ENCODE measurements around the gene PPP1R9A. TPM values are rescaled to one million over a fixed set of nuclear protein-coding genes. Genes with fewer than 3 reads are reported as not detected.

PPP1R9A gene
- total RNA-seq, 1 donor from 2014 or later: 1.5 TPM

GRCh38 chr7:95250571-95250970, 343.2 kb downstream of the PPP1R9A start:
- no peak for DNase-seq (ENCODE audit: extremely low spot score in 2 of 2)

GRCh38 chr7:95251966-95252365, 344.6 kb downstream of the PPP1R9A start:
- no peak overlapping the region for H3K27ac ChIP-seq
- no peaks in the 10 kb centered on the region for H3K4me1 ChIP-seq
- H3K27me3 ChIP-seq: no peaks in the 10 kb centered on the region
- H3K4me3 ChIP-seq: no peak overlapping the region
- no peaks in the 10 kb centered on the region for H3K36me3 ChIP-seq
- H3K9me3 ChIP-seq: no peaks in the 10 kb centered on the region
- DNase-seq (ENCODE audit: extremely low spot score in 2 of 2): no peak
- TF ChIP-seq POLR2AphosphoS5 (IDR thresholded peaks at IDR 0.05; ENCODE audit: insufficient read depth in 1 of 2, low read depth in 1 of 2) (no peak), CTCF (IDR thresholded peaks at IDR 0.05) (no peak), POLR2A (IDR thresholded peaks at IDR 0.05) (no peak)
- intact Hi-C loops (cut with DNase I): no loop called here

More at GRCh38 chr7:95250571-95250970, 343.2 kb downstream of the PPP1R9A start:
- H3K27me3 ChIP-seq: no peaks in the 10 kb centered on the region
- TF ChIP-seq POLR2AphosphoS5 (IDR thresholded peaks at IDR 0.05; ENCODE audit: insufficient read depth in 1 of 2, low read depth in 1 of 2): no peak
- TF ChIP-seq CTCF (IDR thresholded peaks at IDR 0.05): no peak
- TF ChIP-seq POLR2A (IDR thresholded peaks at IDR 0.05): no peak
- intact Hi-C loops (cut with DNase I): no loop called here
- H3K36me3 ChIP-seq: no peaks in the 10 kb centered on the region
- H3K4me1 ChIP-seq: no peaks in the 10 kb centered on the region
- no peak overlapping the region for H3K4me3 ChIP-seq
- H3K27ac ChIP-seq: no peak overlapping the region
- no peaks in the 10 kb centered on the region for H3K9me3 ChIP-seq

- no peaks in the 10 kb centered on the region for H3K27me3 ChIP-seq
- intact Hi-C loops (cut with DNase I): no loop called here
- no peak overlapping the region for H3K27ac ChIP-seq
- H3K9me3 ChIP-seq: no peaks in the 10 kb centered on the region
- H3K4me1 ChIP-seq: no peaks in the 10 kb centered on the region
- DNase-seq (ENCODE audit: extremely low spot score in 2 of 2): no peak
- H3K4me3 ChIP-seq: no peak overlapping the region
- TF ChIP-seq POLR2AphosphoS5 (IDR thresholded peaks at IDR 0.05; ENCODE audit: insufficient read depth in 1 of 2, low read depth in 1 of 2): no peak
- TF ChIP-seq POLR2A (IDR thresholded peaks at IDR 0.05): no peak
- TF ChIP-seq CTCF (IDR thresholded peaks at IDR 0.05): no peak
- H3K36me3 ChIP-seq: no peaks in the 10 kb centered on the region
Measured at GRCh38 chr7:95253986-95254385, 346.6 kb downstream of the PPP1R9A start.

GRCh38 chr7:95255691-95256090, 348.3 kb downstream of the PPP1R9A start:
- H3K4me1 ChIP-seq: no peaks in the 10 kb centered on the region
- no peak for TF ChIP-seq CTCF (IDR thresholded peaks at IDR 0.05)
- TF ChIP-seq POLR2A (IDR thresholded peaks at IDR 0.05): no peak
- no peak for TF ChIP-seq POLR2AphosphoS5 (IDR thresholded peaks at IDR 0.05; ENCODE audit: insufficient read depth in 1 of 2, low read depth in 1 of 2)
- no peaks in the 10 kb centered on the region for H3K27me3 ChIP-seq
- H3K9me3 ChIP-seq: no peaks in the 10 kb centered on the region
- H3K36me3 ChIP-seq: no peaks in the 10 kb centered on the region
- no peak for DNase-seq (ENCODE audit: extremely low spot score in 2 of 2)
- intact Hi-C loops (cut with DNase I): no loop called here
- H3K27ac ChIP-seq: no peak overlapping the region
- H3K4me3 ChIP-seq: no peak overlapping the region

GRCh38 chr7:95261895-95262415, 354.6 kb downstream of the PPP1R9A start:
- no peak overlapping the region for H3K27ac ChIP-seq
- H3K36me3 ChIP-seq: no peaks in the 10 kb centered on the region
- intact Hi-C loops (cut with DNase I): no loop called here
- no peaks in the 10 kb centered on the region for H3K4me1 ChIP-seq
- H3K27me3 ChIP-seq: no peaks in the 10 kb centered on the region
- no peak overlapping the region for H3K4me3 ChIP-seq
- TF ChIP-seq POLR2AphosphoS5 (IDR thresholded peaks at IDR 0.05; ENCODE audit: insufficient read depth in 1 of 2, low read depth in 1 of 2): no peak
- no peak for TF ChIP-seq POLR2A (IDR thresholded peaks at IDR 0.05)
- TF ChIP-seq CTCF (IDR thresholded peaks at IDR 0.05): no peak
- no peaks in the 10 kb centered on the region for H3K9me3 ChIP-seq
- DNase-seq (ENCODE audit: extremely low spot score in 2 of 2): no peak
